GM12873 (cell line): ENCODE data around the gene IRX5.

Experiments
- TF ChIP-seq, protein P1 (sequence below): IDR thresholded peaks from 2 replicates; pipeline ENCODE4 v1.5.1; 2012; ENCODE audit warnings: low read depth, mild to moderate bottlenecking, moderate library complexity, low read length, control low read depth; ENCODE audit not compliant: insufficient read depth; ENCODE audit errors: missing control alignments

IRX5 gene

DNA sequence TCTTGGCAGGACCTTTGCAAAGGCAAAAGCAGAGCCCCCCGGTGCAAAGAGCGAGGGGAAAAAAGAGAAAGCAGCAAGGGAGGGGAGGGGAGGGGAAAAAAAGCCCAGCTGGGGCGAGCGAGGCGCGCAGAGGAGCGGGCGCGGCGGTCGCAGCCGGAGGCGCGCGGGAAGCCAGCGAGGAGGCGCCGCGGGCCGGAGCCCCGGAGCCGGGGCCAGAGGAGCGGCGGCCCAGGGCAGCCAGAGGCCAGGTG lies 129 bp downstream of the IRX5 start:
- TF ChIP-seq, protein P1, sequence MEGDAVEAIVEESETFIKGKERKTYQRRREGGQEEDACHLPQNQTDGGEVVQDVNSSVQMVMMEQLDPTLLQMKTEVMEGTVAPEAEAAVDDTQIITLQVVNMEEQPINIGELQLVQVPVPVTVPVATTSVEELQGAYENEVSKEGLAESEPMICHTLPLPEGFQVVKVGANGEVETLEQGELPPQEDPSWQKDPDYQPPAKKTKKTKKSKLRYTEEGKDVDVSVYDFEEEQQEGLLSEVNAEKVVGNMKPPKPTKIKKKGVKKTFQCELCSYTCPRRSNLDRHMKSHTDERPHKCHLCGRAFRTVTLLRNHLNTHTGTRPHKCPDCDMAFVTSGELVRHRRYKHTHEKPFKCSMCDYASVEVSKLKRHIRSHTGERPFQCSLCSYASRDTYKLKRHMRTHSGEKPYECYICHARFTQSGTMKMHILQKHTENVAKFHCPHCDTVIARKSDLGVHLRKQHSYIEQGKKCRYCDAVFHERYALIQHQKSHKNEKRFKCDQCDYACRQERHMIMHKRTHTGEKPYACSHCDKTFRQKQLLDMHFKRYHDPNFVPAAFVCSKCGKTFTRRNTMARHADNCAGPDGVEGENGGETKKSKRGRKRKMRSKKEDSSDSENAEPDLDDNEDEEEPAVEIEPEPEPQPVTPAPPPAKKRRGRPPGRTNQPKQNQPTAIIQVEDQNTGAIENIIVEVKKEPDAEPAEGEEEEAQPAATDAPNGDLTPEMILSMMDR = no peak

GRCh38 chr16:54931120-54932014 lies 702 bp downstream of the IRX5 start:
- TF ChIP-seq, protein P1 = no peak

DNA sequence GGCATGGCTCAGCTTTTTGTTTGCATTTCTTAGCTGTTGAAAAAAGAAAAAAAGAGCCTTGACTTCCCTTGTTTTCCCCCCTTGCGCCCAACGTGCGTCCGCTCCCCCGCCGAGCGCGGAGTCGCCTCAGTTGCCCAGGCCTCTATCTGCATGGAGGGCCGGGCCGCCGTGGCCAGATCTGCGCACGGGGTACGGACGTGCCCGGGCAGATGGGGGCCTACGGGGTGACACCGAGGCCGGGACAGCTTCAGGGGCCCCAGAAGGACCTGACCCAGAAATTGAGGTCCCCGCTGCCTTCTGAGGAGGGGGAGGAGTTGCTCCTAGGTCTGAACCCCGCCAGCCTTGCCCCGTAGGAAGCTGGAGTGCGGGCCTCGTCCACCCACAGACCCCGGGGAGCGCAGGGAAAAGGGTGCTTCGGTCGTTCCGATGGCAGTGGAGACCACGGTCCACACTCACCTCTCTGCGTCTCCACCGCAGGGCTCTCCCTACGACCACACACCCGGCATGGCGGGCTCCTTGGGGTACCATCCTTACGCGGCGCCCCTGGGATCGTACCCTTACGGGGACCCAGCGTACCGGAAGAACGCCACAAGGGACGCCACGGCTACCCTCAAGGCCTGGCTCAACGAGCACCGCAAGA lies 1.5 kb downstream of the IRX5 start:
- TF ChIP-seq, protein P1 = no peak

DNA sequence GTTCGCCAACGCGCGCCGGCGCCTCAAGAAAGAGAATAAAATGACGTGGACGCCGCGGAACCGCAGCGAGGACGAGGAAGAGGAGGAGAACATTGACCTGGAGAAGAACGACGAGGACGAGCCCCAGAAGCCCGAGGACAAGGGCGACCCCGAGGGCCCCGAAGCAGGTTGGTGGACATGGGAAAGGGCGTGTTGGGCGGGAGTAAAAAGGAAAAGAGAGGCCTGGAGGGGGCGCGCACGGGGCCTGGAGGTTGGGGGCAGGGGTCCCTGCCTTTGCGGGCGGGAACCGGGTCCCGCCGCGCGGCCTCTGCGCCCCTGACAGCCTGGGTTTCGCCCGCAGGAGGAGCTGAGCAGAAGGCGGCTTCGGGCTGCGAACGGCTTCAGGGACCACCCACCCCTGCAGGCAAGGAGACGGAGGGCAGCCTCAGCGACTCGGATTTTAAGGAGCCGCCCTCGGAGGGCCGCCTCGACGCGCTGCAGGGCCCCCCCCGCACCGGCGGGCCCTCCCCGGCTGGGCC lies 2.1 kb downstream of the IRX5 start:
- TF ChIP-seq, protein P1 = no peak

- TF ChIP-seq, protein P1 = no peak
Measured at GRCh38 chr16:54933281-54934011, 2.8 kb downstream of the IRX5 start.

- TF ChIP-seq, protein P1 = no peak
Measured at GRCh38 chr16:54934481-54935265, 4.0 kb downstream of the IRX5 start.
